Gastrocnemius medialis (tissue), 4 donors: ENCODE data around the gene CD22.

ENCODE experiments used
- POLR2A ChIP-seq, 2 donors: fragments of 450-650 bp; IDR thresholded peaks; one replicate each; pipeline ENCODE4 v1.6.1; 2017; ENCODE audit warnings: antibody characterized with exemption in 2 of 2, mild to moderate bottlenecking in 2 of 2, moderate library complexity in 2 of 2
- TF ChIP-seq, protein P1 (sequence below), 5 experiments: fragments of 450-650 bp in 3 of 5; fragments of 200-600 bp in 2 of 5; sonication (generic) in 2 of 5; IDR thresholded peaks in 4 of 5; conservative IDR thresholded peaks in 1 of 5; 1 replicate in 4 of 5; 2 replicates in 1 of 5; pipeline ENCODE4 v1.5.1; 2016 to 2019; ENCODE audit warnings: antibody characterized with exemption in 5 of 5, mild to moderate bottlenecking in 3 of 5, moderate library complexity in 3 of 5

DNA sequence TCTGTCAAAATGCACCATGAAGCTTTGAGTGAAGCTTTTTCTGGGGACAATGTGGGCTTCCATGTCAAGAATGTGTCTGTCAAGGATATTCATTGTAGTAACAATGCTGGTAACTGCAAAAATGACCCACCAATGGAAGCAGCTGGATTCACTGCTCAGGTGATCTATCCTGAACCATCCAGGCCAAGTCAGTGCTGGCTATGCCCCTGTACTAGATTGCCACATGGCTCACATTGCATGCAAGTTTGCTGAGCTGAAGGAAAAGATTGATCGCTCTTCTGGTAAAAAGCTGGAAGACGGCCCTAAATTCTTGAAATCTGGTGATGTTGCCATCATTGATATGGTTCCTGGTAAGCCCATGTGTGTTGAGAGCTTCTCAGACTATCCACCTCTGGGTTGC is 54.5 kb downstream of the CD22 start:
- TF ChIP-seq, protein P1, sequence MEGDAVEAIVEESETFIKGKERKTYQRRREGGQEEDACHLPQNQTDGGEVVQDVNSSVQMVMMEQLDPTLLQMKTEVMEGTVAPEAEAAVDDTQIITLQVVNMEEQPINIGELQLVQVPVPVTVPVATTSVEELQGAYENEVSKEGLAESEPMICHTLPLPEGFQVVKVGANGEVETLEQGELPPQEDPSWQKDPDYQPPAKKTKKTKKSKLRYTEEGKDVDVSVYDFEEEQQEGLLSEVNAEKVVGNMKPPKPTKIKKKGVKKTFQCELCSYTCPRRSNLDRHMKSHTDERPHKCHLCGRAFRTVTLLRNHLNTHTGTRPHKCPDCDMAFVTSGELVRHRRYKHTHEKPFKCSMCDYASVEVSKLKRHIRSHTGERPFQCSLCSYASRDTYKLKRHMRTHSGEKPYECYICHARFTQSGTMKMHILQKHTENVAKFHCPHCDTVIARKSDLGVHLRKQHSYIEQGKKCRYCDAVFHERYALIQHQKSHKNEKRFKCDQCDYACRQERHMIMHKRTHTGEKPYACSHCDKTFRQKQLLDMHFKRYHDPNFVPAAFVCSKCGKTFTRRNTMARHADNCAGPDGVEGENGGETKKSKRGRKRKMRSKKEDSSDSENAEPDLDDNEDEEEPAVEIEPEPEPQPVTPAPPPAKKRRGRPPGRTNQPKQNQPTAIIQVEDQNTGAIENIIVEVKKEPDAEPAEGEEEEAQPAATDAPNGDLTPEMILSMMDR (IDR thresholded peaks at IDR 0.05 in 4 of 5, conservative IDR thresholded peaks at IDR 0.05 in 1 of 5) = no peak
- no peak for TF ChIP-seq POLR2A (IDR thresholded peaks at IDR 0.05)
